HG03520 (cell line): ENCODE results near the gene TPST1.
"Not testable (repeated sequence)": the region's sequence is repeated elsewhere in the genome, so short reads cannot be mapped to it uniquely, and the experiment has no call there.

Source experiments
- ATAC-seq: cut with Tn5 transposase; IDR thresholded peaks from one replicate; pipeline ENCODE4 v1.9.1; 2021; ENCODE audit warnings: mild to moderate bottlenecking, moderate library complexity; ENCODE audit not compliant: unreplicated experiment

Gene TPST1

DNA sequence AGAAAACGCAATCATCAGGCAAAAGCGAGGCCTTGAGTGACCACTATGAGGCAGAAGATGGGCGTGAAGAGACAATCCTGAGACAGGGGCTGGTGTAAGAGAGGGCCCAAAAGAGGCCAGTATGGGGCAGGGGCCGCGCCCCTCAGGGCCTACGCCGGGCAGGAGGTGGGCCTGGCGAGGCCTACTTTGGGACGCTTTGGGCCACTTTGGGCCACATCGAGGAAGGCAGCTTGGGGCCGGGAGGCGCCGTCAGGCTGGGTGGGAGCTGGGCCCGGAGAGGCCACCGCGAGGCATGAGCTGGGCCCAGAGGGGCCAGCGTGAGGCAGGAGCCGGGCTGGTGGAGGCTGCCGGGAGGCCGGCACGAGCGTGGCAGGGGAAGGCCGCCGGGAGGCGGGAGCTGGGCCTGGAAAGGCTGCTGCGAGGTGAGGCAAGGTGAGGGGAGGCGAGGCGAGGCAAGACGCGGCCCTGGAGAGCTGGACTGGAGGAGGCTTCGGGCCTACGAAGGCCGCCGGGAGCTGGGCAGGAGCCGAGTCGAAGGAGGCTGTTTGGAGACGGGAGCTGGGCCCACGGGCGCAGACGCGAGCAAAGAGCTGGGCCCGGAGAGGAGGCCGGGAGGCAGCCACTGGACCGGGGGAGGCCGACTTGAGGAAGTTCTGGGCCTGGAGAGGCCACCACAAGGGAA, 171.3 kb downstream of the TPST1 start:
- ATAC-seq = no peak

DNA sequence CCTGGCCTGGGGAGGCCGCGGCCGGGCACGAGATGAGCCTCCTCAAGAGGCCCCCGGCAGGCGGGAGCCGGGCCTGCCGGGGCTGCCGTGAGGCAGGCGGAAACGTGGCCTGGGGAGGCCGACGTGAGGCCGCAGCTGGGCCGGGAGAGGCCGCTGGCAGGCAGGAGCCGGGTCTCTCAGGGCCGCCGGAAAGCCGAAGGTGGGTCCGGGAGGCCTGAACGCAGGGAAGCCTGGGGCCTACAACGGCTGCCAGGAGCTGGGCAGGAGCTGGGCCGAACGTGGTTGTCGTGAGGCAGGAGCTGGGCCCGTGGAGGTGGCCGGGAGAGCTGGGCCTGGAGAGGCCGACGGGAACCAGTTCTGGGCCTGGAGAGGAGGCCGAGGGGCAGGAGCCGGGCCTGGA, 171.9 kb downstream of the TPST1 start:
- ATAC-seq = no peak

DNA sequence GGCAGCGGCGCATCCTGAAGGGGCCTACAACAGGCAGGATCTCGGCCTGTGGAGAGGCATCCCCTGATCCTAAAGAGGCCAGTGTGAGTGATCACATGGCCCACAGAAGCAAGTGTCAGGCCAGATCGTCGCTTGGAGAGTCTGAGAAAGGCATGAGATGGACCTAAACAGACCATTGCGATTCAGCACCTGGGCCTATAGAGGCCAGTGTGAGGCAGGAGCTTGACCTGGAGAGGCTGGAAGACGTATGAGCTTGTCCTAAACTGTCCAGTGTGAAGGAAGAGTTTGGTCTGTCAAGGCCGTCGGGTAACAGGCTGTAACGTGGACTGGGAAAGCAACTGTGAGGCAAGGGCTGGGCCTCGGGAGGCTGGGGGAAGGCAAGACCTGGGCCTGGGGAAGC, 172.6 kb downstream of the TPST1 start:
- ATAC-seq = no peak

DNA sequence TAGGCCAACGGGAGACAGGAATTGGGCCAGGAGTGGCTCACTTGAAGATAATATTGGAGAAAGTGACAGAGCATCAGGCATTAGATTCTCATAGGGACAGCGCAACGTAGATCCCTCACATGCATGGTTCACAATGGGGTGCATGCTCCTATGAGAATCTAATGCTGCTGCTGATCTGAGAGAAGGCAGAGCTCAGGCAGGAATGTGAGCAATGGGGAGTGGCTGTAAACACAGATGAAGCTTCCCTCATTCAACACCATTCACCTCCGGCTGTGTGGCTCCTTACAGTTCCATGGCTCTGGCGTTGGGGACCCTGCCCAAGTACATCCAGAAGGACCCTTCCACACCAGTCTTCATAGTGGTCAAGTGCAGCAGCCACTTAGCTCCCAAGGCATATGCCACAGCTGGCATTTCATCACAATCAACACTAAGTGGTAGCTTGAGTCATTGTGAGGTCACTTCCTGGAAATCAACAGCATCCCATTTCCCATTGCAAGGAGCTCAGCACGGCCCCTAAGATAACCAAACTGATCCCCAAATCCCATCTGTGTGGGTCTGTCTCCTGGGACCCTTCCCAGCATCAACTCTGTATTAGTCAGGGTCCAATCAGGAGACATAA, 174.5 kb downstream of the TPST1 start:
- ATAC-seq = no peak

DNA sequence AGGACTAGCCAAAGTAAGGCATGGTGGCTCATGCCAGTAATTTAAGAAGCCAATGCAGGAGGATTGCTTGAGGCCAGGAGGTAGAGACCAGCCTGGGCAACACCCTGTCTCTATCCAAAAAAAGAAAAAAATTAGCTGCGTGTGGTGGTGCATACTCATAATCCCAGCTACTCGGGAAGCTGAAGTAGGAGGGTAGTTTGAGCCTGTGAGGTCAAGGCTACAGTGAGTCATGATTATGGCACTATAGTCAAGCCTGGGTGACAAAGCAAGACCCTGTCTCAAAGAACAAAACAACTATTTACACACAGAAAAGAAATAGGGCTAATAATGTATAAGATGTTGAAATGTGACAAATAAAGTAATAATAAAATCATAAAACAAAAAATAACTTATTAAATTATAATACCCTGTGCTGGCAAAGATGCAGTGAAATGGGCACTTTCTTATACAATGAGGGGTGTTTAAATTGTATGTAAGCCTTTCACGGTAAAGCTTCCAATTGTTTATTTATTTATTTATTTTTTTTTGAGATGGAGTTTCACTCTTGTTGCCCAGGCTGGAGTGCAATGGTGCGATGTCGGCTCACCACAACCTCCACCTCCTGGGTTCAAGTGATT, 175.2 kb downstream of the TPST1 start:
- ATAC-seq = no peak

DNA sequence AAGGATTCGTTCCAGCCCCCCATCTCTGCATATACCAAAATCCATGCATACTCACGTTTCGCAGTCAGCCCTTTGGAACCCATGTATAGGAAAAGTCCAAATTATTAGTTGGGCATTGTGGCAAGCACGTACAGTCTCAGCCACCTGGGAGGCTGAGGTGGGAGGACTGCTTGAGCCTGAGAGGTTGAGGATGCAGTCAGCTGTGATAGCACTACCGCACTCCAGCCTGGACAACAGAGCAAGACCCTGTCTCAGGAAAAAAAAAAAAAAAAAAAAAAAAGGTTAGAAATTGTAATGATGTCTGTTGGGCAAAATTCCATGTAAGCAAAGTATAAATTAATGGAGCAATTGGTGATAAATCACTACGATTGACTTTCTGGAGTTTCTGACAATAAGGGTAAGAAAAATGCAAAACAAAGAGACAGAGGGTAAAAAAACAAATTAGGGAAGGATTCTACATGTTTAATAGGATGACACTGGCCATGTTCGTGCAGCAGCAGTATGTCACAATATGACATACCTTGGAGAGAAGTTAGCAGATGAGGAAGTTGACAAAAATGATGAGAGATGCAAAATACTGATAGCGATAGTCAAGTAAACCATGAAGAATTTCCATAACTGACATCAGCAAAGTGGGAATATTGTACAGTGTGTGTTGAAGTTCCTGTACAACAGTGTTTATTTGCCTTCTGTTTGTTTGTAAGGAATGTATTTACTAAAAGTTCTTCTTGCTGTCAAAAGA, 177.2 kb downstream of the TPST1 start:
- not testable (repeated sequence) for ATAC-seq

DNA sequence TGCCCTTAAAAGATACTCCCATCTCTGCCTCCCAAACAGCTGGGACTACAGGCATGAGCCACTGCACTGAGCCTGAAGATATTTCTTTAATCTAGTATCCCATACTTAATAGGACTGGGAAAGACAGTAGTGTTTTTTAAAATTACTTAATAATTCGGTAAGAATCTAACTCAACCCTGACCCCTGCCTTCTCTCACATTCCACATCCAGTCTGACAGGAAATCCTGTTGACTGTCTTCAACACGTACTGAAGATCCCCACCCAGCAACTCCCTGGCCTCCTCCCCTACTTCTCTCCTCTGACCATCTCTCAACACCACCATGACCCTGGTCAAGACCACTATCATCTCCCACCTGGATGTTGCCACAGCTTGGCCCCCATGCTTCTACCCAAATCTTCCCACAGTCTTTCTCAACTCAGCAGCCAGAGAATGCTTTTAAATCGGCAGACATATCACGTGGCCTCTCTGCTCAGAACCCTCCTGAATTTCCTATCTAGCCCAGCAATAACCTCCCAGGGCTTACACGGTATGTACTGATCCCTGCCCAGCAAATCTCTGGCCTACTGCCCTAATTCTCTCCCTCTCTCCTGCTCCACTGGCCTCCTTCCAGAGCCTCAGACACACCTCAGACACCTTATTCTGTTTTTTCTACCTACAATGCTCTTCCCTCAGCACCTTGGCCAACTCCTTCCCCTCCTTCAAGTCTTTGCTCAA, 180.2 kb downstream of the TPST1 start:
- ATAC-seq = not testable (repeated sequence)

DNA sequence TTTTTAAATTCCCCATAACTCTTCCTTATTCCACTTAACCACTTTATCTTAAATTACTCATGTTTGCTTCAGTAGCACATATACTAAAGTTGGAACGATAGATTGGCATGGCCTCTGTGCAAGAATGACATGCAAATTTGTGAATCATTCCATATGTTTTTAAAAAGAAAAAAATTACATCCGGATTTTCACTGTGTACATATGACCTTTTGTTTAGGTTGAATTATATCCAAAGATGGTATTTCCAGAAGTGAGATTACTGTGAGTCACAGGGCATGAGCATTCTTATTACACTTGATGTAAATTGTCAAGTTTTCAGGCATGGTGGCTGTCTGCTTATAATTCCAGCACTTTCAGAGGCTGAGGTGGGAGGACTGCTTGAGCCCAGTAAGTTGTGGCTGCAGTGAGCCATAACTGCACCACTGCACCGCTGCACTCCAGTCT, 190.0 kb downstream of the TPST1 start:
- not testable (repeated sequence) for ATAC-seq

DNA sequence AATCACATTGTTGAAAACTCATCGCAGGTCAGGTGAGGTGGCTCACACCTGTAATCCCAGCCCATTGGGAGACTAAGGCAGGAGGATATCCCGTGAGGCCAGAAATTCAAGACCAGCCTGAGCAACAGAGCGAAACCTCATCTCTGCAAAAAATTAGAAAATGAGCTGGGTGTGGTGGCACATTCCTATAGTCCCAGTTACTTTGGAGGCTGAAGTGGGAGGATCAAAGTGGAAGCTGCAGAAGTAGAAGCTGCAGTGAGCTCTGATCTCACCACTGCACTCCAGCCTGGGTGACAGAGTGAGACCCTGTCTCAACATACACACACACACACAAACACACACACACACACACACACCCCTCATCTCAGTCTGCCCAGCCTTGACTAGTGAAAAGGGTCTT, 190.9 kb downstream of the TPST1 start:
- not testable (repeated sequence) for ATAC-seq

DNA sequence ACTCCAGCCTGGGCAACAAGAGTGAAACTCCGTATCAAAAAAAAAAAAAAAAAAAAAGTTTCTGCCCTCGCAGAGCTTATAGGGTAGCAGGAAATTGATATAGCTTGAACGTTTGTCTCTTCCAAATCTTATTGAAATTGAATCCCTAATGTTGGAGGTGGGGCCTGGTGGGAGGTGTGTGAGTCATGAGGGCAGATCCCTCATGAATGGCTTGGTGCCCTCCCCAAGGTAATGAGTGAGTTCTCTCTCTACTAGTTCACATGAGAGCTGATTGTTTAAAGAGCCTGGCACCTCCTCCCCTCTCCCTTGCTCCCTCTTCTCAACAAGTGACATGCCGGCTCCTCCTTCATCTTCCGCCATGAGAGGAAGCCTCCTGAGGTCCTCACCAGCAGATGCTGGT, 193.7 kb downstream of the TPST1 start:
- ATAC-seq = not testable (repeated sequence)

DNA sequence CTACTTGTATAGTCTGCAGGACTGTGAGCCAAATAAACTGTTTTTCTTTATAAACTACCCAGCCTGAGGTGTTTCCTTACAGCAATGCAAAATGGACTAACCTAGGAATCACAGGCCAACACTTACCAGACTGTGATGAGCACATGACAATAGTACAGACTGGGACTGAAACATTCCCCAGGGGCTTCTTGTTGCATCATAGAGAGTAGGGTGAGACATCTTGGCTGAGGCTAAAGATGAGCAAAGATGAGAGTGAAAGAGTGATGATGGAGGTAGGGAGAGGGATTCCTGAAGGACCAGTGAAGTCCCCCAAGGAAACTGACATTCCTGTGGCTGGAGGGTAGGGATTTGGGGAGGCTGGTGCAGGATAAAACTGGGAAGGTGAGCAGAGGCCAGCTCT, 194.4 kb downstream of the TPST1 start:
- ATAC-seq = no peak

DNA sequence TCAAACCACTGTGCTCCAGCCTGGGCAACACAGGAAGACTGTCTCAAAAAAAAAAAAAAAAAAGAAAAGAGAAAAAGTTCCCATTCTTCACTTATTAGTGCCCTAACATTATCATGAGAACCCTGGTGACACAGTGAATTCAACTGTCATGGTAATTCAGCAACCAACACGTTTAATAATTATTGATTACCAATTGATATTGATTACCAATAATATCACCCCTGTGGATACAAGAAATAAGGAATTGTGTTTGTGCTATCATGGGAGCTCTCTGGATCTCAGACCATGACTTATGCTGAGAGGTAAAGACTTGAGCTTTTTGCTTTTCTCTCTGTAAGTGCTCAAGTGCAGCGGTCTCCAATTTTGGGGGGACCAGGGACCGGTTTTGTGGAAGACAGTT, 195.3 kb downstream of the TPST1 start:
- ATAC-seq = no peak

DNA sequence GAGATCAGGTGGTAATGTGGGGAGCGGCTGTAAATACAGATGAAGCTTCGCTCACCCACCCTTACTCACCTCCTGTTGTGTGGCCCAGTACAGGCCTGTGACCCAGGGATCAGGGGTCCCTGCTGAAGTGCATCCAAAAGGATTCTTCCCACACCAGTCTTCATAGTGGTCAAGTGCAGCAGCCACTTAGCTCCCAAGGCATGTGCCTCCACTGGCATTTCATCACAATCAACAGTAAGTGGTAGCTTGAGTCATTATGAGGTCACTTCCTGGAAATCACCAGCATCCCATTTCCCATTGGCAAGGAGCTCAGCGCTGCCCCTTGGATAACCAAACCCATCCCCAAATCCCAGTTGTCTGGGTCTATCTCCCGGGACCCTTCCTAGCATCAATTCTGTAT, 196.0 kb downstream of the TPST1 start:
- not testable (repeated sequence) for ATAC-seq

DNA sequence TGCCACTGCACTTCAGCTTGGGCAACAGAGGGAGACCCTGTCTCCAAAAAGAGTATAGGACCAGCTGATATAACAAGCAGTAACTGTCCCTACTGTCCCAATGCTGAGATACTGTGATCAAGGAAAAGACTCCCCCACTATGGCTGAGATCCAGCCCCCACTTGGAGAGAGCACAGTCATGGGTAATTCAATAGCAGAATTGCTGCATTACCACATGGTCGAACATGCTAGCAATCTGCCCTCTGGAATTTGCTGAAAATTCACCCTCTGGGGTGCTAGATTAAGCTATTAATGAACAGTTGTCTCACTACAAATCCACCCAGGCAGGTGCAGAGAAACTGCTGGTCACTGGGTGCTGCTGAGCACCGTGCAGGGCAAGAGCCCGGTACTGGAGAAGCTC, 196.8 kb downstream of the TPST1 start:
- not testable (repeated sequence) for ATAC-seq

DNA sequence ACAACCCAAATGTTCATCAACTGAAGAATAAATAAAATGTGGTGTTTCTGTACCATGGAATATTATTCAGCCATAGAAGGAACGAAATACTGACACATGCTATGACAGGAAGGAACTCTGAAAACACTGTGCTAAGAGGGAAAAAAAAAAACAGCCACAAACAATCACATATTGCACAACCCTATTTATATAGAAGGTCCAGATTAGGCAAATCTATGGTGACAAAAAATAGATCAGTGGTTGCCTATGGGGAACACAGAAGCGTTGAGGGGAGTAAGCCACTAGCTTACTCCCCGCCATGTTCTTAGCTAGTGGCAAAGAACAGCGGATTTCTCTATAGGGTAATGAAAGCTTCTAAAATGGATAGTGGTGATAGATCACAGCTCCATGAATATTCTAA, 198.4 kb downstream of the TPST1 start:
- ATAC-seq = no peak

DNA sequence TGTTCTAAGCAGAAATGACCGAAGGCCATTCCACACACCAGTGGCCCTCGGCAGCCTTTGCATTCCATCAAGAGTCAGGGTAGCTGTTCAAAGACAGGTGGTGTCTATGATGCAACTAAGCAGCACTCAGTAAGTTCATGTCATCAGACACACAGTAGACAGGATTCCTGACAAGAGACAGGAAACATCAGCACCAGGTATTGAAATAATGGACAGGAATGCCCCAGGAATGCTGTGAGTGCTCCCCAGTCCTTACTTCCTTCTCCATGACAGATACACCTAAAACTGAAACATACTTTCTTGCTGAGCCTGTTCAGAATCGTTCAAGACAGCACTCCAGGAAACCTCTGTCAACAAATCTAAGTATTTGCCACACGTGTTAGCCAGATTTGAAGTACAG, 204.4 kb downstream of the TPST1 start:
- no peak for ATAC-seq
